Measurements from ENCODE around the gene MAST3.

DNA sequence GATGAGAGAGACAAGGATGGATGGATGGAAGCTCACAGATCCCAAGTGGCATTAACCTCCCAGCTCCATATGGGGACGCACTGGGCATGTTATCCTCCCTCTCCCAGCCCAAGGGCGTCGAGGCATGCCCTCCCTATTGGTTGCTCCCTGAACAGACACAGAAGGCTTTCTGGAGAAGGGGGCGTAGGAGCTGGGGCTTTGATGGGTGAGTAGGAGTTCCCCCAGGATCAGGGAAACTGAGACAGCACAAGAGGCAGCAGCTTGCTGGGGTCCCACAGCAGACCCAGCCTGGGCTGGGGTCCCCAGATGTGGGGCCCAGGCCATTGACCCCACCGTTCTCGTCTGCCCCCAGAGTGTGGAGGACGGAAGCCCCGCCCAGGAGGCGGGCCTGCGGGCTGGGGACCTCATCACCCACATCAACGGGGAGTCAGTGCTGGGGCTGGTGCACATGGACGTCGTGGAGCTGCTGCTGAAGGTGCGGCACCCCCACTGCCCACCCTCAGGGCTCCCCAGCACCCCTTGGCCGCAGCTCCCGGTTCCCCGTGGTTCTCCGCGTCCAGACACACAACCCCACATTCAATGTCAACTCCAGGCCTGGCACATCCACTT, 47.9 kb downstream of the MAST3 start:
- TF ChIP-seq CTCF (conservative IDR thresholded peaks at IDR 0.05 in 1 of 2, IDR thresholded peaks at IDR 0.05 in 1 of 2; ENCODE audit: extremely low read depth in 1 of 2, insufficient read depth in 1 of 2, low read depth in 1 of 2, low read length in 2 of 2), result no peak
- no peak for TF ChIP-seq EZH2 (IDR thresholded peaks at IDR 0.05; ENCODE audit: borderline replicate concordance, low read length)

Measured in mammary epithelial cell (primary cell).